ENCODE data around the gene LRRC27.

GRCh38 chr10:132408823-132409666 is 77.1 kb downstream of the LRRC27 start:
- no peak for TF ChIP-seq CTCF (IDR thresholded peaks at IDR 0.05)
- peak in 2 of 4 donors; percentile 38 to 59 for TF ChIP-seq POLR2A (IDR thresholded peaks at IDR 0.05)
